ENCODE measurements around the gene RAB11FIP2. TPM values are rescaled to one million over a fixed set of nuclear protein-coding genes. Genes with fewer than 3 reads are reported as not detected.

The RAB11FIP2 gene
- total RNA-seq, 1 experiment from 2014 or later = 18.4 TPM

- Histone ChIP-seq H2BK120ac (ENCODE audit: low read depth, low read length, poor library complexity, severe bottlenecking) (no peak overlapping the region), H3K18ac (ENCODE audit: insufficient read length, low read depth, low read length) (no peak overlapping the region), H2AK5ac (ENCODE audit: insufficient read length, low read length) (no peak overlapping the region), H3K4me2 (ENCODE audit: insufficient read depth, insufficient read length, low read length) (no peak overlapping the region), H4K5ac (ENCODE audit: insufficient read length, low read depth, low read length) (no peak overlapping the region), H2BK5ac (ENCODE audit: insufficient read length, low read length) (no peak overlapping the region), H3K4ac (ENCODE audit: low read depth, low read length) (no peak overlapping the region), H2AFZ (ENCODE audit: low read length) (no peak overlapping the region), H3K23ac (ENCODE audit: insufficient read length, low read depth, low read length) (no peak overlapping the region), H3K79me1 (ENCODE audit: insufficient read depth, low read depth, low read length, poor library complexity, severe bottlenecking) (no peaks in the 10 kb centered on the region), H3K27me3 (ENCODE audit: insufficient read depth, low read length) (no peaks in the 10 kb centered on the region), H4K20me1 (ENCODE audit: control insufficient read depth, insufficient read depth, insufficient read length) (no peaks in the 10 kb centered on the region), H3K9me3 (ENCODE audit: control insufficient read depth, low read depth, low read length) (no peaks in the 10 kb centered on the region), H4K91ac (ENCODE audit: insufficient read length, low read depth, low read length) (no peak overlapping the region), H3K79me2 (ENCODE audit: insufficient read depth, low read length) (no peaks in the 10 kb centered on the region), H2BK12ac (ENCODE audit: insufficient read length, low read depth, low read length) (no peak overlapping the region), H3T11ph (ENCODE audit: low read length) (no peak overlapping the region), H4K8ac (replicated peaks; ENCODE audit: insufficient read length, low read depth, low read length) (no peak overlapping the region), H3K9ac (ENCODE audit: extremely low read depth, insufficient read length, low read length) (no peak overlapping the region), H3K56ac (ENCODE audit: insufficient read length, low read depth, low read length) (no peak overlapping the region), H3K14ac (ENCODE audit: insufficient read depth, low read length) (no peak overlapping the region), H2BK20ac (ENCODE audit: low read depth, low read length, poor library complexity, severe bottlenecking) (no peak overlapping the region), H3K4me1 (ENCODE audit: insufficient read depth, low read length) (no peaks in the 10 kb centered on the region; the same call in 1 of the 2 replicates), H2BK15ac (ENCODE audit: low read depth, low read length) (no peak overlapping the region), H3K23me2 (ENCODE audit: insufficient read length, low read depth, low read length, poor library complexity, severe bottlenecking) (no peaks in the 10 kb centered on the region), H3K27ac (ENCODE audit: insufficient read length, low read depth, low read length) (no peak overlapping the region)
- DNase-seq = no peak
- no peak overlapping the region for H3K4me3 Mint-ChIP-seq
- H3K4me1 Mint-ChIP-seq = peaks cover 12 to 13% of the 10 kb centered on the region in 2 experiments
- no CpG with 5 or more reads among the region's 10 CpGs for whole genome bisulfite sequencing (ENCODE audit: extremely low coverage, insufficient read length, low lambda C conversion rate)
- TF ChIP-seq CTCF (conservative IDR thresholded peaks at IDR 0.05) = no peak
- no peak overlapping the region for H3K27ac Mint-ChIP-seq
- H3K27me3 Mint-ChIP-seq (ENCODE audit: low read depth) = no peaks in the 10 kb centered on the region
- no peaks in the 10 kb centered on the region for H3K9me3 Mint-ChIP-seq
- no peaks in the 10 kb centered on the region; a peak in 1 of 7 replicates for H3K36me3 Mint-ChIP-seq (ENCODE audit: insufficient read depth in 1 of 3, low read depth in 3 of 3)
Observed at GRCh38 chr10:117968354-117969182, 78.2 kb downstream of the RAB11FIP2 start.
